Lower lobe of right lung (tissue), 2 donors: ENCODE data around the gene CETN1. TPM values are rescaled to one million over a fixed set of nuclear protein-coding genes. Genes with fewer than 3 reads are reported as not detected.

ENCODE experiments used
- ATAC-seq, 2 donors: fragments of 200-7000 bp; cut with Tn5 transposase; one replicate each; pipeline ENCODE4 v1.9.1; 2020 to 2022; ENCODE audit warnings: mild to moderate bottlenecking in 2 of 2, moderate library complexity in 2 of 2
- DNase-seq: peaks from one replicate; pipeline ENCODE4 v3.0.0-alpha.2; 2020
- H3K27ac ChIP-seq: fragments of 200-600 bp; one replicate; pipeline ENCODE4 v1.8.0; 2022
- H3K27me3 ChIP-seq: fragments of 200-600 bp; one replicate; pipeline ENCODE4 v1.8.0; 2022; ENCODE audit warnings: low read depth
- H3K36me3 ChIP-seq: fragments of 200-600 bp; one replicate; pipeline ENCODE4 v1.8.0; 2022; ENCODE audit warnings: mild to moderate bottlenecking
- H3K4me1 ChIP-seq: fragments of 200-600 bp; one replicate; pipeline ENCODE4 v1.8.0; 2022
- H3K4me3 ChIP-seq: fragments of 200-600 bp; one replicate; pipeline ENCODE4 v1.8.0; 2022; ENCODE audit warnings: mild to moderate bottlenecking
- H3K9me3 ChIP-seq: fragments of 200-600 bp; one replicate; pipeline ENCODE4 v1.8.0; 2022
- CTCF ChIP-seq: fragments of 200-600 bp; IDR thresholded peaks from one replicate; pipeline ENCODE4 v1.8.0; 2022; ENCODE audit warnings: antibody characterized with exemption, mild to moderate bottlenecking
- intact Hi-C: fragments of 100-400 bp; cut with DNase I; formaldehyde crosslinking; loops from one replicate; pipeline ENCODE4 v1.11.0; 2022
- total RNA-seq: library from RNA; stranded (reverse); fragmentation: NEBNext Ultra II Directional; extraction: Animal tissue kit (Norgen Biotek cat#: 25700); gene quantifications from one replicate; pipeline ENCODE4 v1.2.1, GENCODE V29; 2021
- donor health status: DM: no; HTN: yes; CAD: no; lungs with severe emphysema.

Gene CETN1
- total RNA-seq, 1 donor from 2014 or later: not detected

- peak in 1 of 2 donors; percentile 42 for ATAC-seq
- H3K4me3 ChIP-seq: no peak overlapping the region
- no peaks in the 10 kb centered on the region for H3K4me1 ChIP-seq
- intact Hi-C loops: no loop called here
- TF ChIP-seq CTCF: no peak
- H3K27ac ChIP-seq: no peak overlapping the region
- no peaks in the 10 kb centered on the region for H3K27me3 ChIP-seq
- no peaks in the 10 kb centered on the region for H3K9me3 ChIP-seq
- H3K36me3 ChIP-seq: no peaks in the 10 kb centered on the region
- DNase-seq: no peak
These were observed 27.8 kb downstream of the CETN1 start for GRCh38 chr18:607930-608329.

- H3K27me3 ChIP-seq: no peaks in the 10 kb centered on the region
- H3K4me3 ChIP-seq: no peak overlapping the region
- H3K9me3 ChIP-seq: no peaks in the 10 kb centered on the region
- H3K4me1 ChIP-seq: peaks cover 7% of the 10 kb centered on the region
- ATAC-seq (no peak), DNase-seq (no peak)
- H3K27ac ChIP-seq: no peak overlapping the region
- intact Hi-C loops: loop anchor here (10.0 kb wide), 1 partner anchor 326 kb away; no protein-coding TSS in a partner anchor
- no peak for TF ChIP-seq CTCF
- no peaks in the 10 kb centered on the region for H3K36me3 ChIP-seq
These were observed 30.2 kb downstream of the CETN1 start for GRCh38 chr18:610214-610928.

- DNase-seq (no peak), ATAC-seq (no peak)
- Histone ChIP-seq H3K4me3 (no peak overlapping the region), H3K27me3 (no peaks in the 10 kb centered on the region), H3K4me1 (peaks cover 16% of the 10 kb centered on the region), H3K9me3 (no peaks in the 10 kb centered on the region), H3K36me3 (no peaks in the 10 kb centered on the region), H3K27ac (no peak overlapping the region)
- intact Hi-C loops: loop anchor here (10.0 kb wide), 1 partner anchor 327 kb away; no protein-coding TSS in a partner anchor
- TF ChIP-seq CTCF: no peak
These were observed 32.0 kb downstream of the CETN1 start for GRCh38 chr18:612156-612555.

GRCh38 chr18:614193-614592 is 34.0 kb downstream of the CETN1 start:
- Histone ChIP-seq H3K27me3 (no peaks in the 10 kb centered on the region), H3K36me3 (no peaks in the 10 kb centered on the region), H3K27ac (peak overlapping the region; percentile 22), H3K9me3 (no peaks in the 10 kb centered on the region), H3K4me3 (no peak overlapping the region), H3K4me1 (peaks cover 16% of the 10 kb centered on the region)
- no peak for TF ChIP-seq CTCF
- DNase-seq (no peak), ATAC-seq (no peak)
- intact Hi-C loops: loop anchor here (10.0 kb wide), 1 partner anchor 329 kb away; no protein-coding TSS in a partner anchor

GRCh38 chr18:615092-615521 is 34.9 kb downstream of the CETN1 start:
- intact Hi-C loops: loop anchor here (10.0 kb wide), 1 partner anchor 330 kb away; no protein-coding TSS in a partner anchor
- Histone ChIP-seq H3K9me3 (no peaks in the 10 kb centered on the region), H3K27me3 (no peaks in the 10 kb centered on the region), H3K27ac (peak overlapping the region; percentile 50), H3K4me1 (peaks cover 16% of the 10 kb centered on the region), H3K4me3 (no peak overlapping the region), H3K36me3 (no peaks in the 10 kb centered on the region)
- no peak for DNase-seq
- ATAC-seq: peak; percentile 47 to 58
- no peak for TF ChIP-seq CTCF
